ENCODE data around the gene GLRX. TPM values are rescaled to one million over a fixed set of nuclear protein-coding genes. Genes with fewer than 3 reads are reported as not detected.

GLRX gene
- total and polyA plus RNA-seq, 2 of the 13 experiments (the other 11 are each of a cell fraction or from before 2014, with no cell fraction given): 63.8 to 499 TPM

GRCh38 chr5:95858661-95859595, 36.4 kb upstream of the GLRX start (continued):
- TF ChIP-seq ATF6 (CRISPR knock-in tag; conservative IDR thresholded peaks at IDR 0.05): 0 out of 2 replicates have a peak, but pooled peaks have one; percentile 14
- no peak for TF ChIP-seq SOX6 (IDR thresholded peaks at IDR 0.05)
- peak; percentile 95 for TF ChIP-seq SOX6 (CRISPR knock-in tag; IDR thresholded peaks at IDR 0.05)
- TF ChIP-seq ZNF891 (CRISPR knock-in tag; IDR thresholded peaks at IDR 0.05): peak; percentile 62; the same call in 1 of the 2 replicates
- no peak for TF ChIP-seq FLYWCH1 (CRISPR knock-in tag; IDR thresholded peaks at IDR 0.05)
- TF ChIP-seq NR2F6 (IDR thresholded peaks at IDR 0.05): 0 out of 2 replicates have a peak, but pooled peaks have one; percentile 3
- TF ChIP-seq NR2F6 (CRISPR knock-in tag; IDR thresholded peaks at IDR 0.05): peak; percentile 77
- TF ChIP-seq CEBPB (IDR thresholded peaks at IDR 0.05; ENCODE audit: borderline replicate concordance, low read depth, low read length): peak; percentile 64; the same call in 1 of the 2 replicates
- TF ChIP-seq ZC3H13 (CRISPR knock-in tag; IDR thresholded peaks at IDR 0.05): no peak; the same call in 1 of the 2 replicates
- TF ChIP-seq ZBTB38 (CRISPR knock-in tag; IDR thresholded peaks at IDR 0.05): peak; percentile 97
- 0 out of 2 replicates have a peak, but pooled peaks have one; percentile 56 for TF ChIP-seq ZZZ3 (CRISPR knock-in tag; IDR thresholded peaks at IDR 0.05; ENCODE audit: borderline replicate concordance)
- peak; percentile 53; the same call in 1 of the 2 replicates for TF ChIP-seq MZF1 (CRISPR knock-in tag; IDR thresholded peaks at IDR 0.05; ENCODE audit: borderline replicate concordance)
- no peak for TF ChIP-seq ZNF383 (CRISPR knock-in tag; IDR thresholded peaks at IDR 0.05; ENCODE audit: borderline replicate concordance)
- TF ChIP-seq ASH2L (IDR thresholded peaks at IDR 0.05; ENCODE audit: insufficient read length, low read depth, low read length): peak; percentile 82
- 0 out of 2 replicates have a peak, but pooled peaks have one; percentile 64 for TF ChIP-seq ZNF552 (CRISPR knock-in tag; IDR thresholded peaks at IDR 0.05; ENCODE audit: borderline replicate concordance)
- peak; percentile 86 for TF ChIP-seq HDAC1 (CRISPR knock-in tag; IDR thresholded peaks at IDR 0.05)
- peak; percentile 28; the same call in 1 of the 2 replicates for TF ChIP-seq NFYB (CRISPR knock-in tag; IDR thresholded peaks at IDR 0.05)
- TF ChIP-seq ETV5 (CRISPR knock-in tag; IDR thresholded peaks at IDR 0.05; ENCODE audit: borderline replicate concordance): peak; percentile 60; the same call in 1 of the 2 replicates
- TF ChIP-seq MED8 (CRISPR knock-in tag; IDR thresholded peaks at IDR 0.05; ENCODE audit: insufficient replicate concordance): peak; percentile 37
- no peak for TF ChIP-seq SP1 (IDR thresholded peaks at IDR 0.05)
- TF ChIP-seq SP1 (CRISPR knock-in tag; IDR thresholded peaks at IDR 0.05): no peak
- peak; percentile 99 for TF ChIP-seq RAD21 (CRISPR knock-in tag; IDR thresholded peaks at IDR 0.05)
- TF ChIP-seq UBTF (CRISPR knock-in tag; IDR thresholded peaks at IDR 0.05): peak; percentile 83
- TF ChIP-seq DR1 (CRISPR knock-in tag; IDR thresholded peaks at IDR 0.05): peak; percentile 52
- TF ChIP-seq ZNF567 (CRISPR knock-in tag; IDR thresholded peaks at IDR 0.05; ENCODE audit: borderline replicate concordance): 0 out of 2 replicates have a peak, but pooled peaks have one; percentile 39
- peak; percentile 36; the same call in 1 of the 2 replicates for TF ChIP-seq ZNF556 (CRISPR knock-in tag; IDR thresholded peaks at IDR 0.05; ENCODE audit: borderline replicate concordance)
- TF ChIP-seq DDIT3 (CRISPR knock-in tag; IDR thresholded peaks at IDR 0.05): no peak

Measured in HepG2 (cell line).